ENCODE measurements around the gene CD69.
"Not testable (repeated sequence)": the region's sequence is repeated elsewhere in the genome, so short reads cannot be mapped to it uniquely, and the experiment has no call there.

The CD69 gene

GRCh38 chr12:9751204-9752144 is 9.2 kb downstream of the CD69 start:
- Histone ChIP-seq H3K27ac (ENCODE audit: low read depth in 2 of 2, low read length in 2 of 2) (no peak overlapping the region), H3K36me3 (ENCODE audit: control insufficient read depth in 2 of 2, insufficient read depth in 2 of 2, low read length in 2 of 2) (no peaks in the 10 kb centered on the region), H3K9ac (ENCODE audit: low read depth in 1 of 2, low read length in 2 of 2) (peak overlapping the region in 1 of 2 donors; percentile 34), H3K27me3 (ENCODE audit: control insufficient read depth in 2 of 2, insufficient read depth in 2 of 2, low read length in 2 of 2) (no peaks in the 10 kb centered on the region), H3K4me3 (ENCODE audit: low read length in 2 of 2) (peak overlapping the region in 1 of 2 donors; percentile 22), H3K9me3 (ENCODE audit: control insufficient read depth in 2 of 2, low read length in 2 of 2) (no peaks in the 10 kb centered on the region), H3K4me1 (ENCODE audit: control insufficient read depth in 2 of 2, insufficient read depth in 2 of 2, low read length in 2 of 2) (no peaks in the 10 kb centered on the region)

GRCh38 chr12:9750276-9751203 is 10.2 kb downstream of the CD69 start:
- Histone ChIP-seq H3K4me3 (ENCODE audit: low read length in 2 of 2) (peak overlapping the region in 1 of 2 donors; percentile 22), H3K27ac (ENCODE audit: low read depth in 2 of 2, low read length in 2 of 2) (no peak overlapping the region), H3K9ac (ENCODE audit: low read depth in 1 of 2, low read length in 2 of 2) (peak overlapping the region in 1 of 2 donors; percentile 34)

DNA sequence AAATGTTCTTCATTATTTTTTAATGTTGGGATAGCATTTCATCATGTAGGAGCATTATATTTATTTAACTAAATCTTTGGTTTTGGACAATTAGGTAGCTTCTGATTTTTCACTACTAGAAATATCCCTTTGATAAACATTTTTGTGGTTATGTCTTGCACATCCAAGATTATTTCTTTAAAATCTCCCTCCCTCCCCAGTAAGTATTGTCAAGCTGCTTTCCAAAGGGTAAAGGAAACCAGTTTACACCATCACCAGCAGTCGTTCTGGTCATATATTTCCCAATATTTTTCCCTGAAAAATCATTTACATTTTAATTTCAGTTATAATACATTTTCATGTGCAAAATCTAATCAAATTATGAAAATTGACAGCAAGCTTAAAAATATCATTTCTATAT is 11.1 kb downstream of the CD69 start:
- no peaks in the 10 kb centered on the region for H3K9me3 ChIP-seq (ENCODE audit: control insufficient read depth in 2 of 2, low read length in 2 of 2)
- H3K36me3 ChIP-seq (ENCODE audit: control insufficient read depth in 2 of 2, insufficient read depth in 2 of 2, low read length in 2 of 2), result no peaks in the 10 kb centered on the region
- H3K9ac ChIP-seq (ENCODE audit: low read depth in 1 of 2, low read length in 2 of 2), result no peak overlapping the region
- H3K4me3 ChIP-seq (ENCODE audit: low read length in 2 of 2), result no peak overlapping the region
- H3K27me3 ChIP-seq (ENCODE audit: control insufficient read depth in 2 of 2, insufficient read depth in 2 of 2, low read length in 2 of 2), result no peaks in the 10 kb centered on the region
- no peaks in the 10 kb centered on the region for H3K4me1 ChIP-seq (ENCODE audit: control insufficient read depth in 2 of 2, insufficient read depth in 2 of 2, low read length in 2 of 2)
- no peak overlapping the region for H3K27ac ChIP-seq (ENCODE audit: low read depth in 2 of 2, low read length in 2 of 2)

More at GRCh38 chr12:9750276-9751203, 10.2 kb downstream of the CD69 start:
- no peaks in the 10 kb centered on the region for H3K4me1 ChIP-seq (ENCODE audit: control insufficient read depth in 2 of 2, insufficient read depth in 2 of 2, low read length in 2 of 2)
- H3K27me3 ChIP-seq (ENCODE audit: control insufficient read depth in 2 of 2, insufficient read depth in 2 of 2, low read length in 2 of 2), result no peaks in the 10 kb centered on the region
- H3K36me3 ChIP-seq (ENCODE audit: control insufficient read depth in 2 of 2, insufficient read depth in 2 of 2, low read length in 2 of 2), result no peaks in the 10 kb centered on the region
- H3K9me3 ChIP-seq (ENCODE audit: control insufficient read depth in 2 of 2, low read length in 2 of 2), result no peaks in the 10 kb centered on the region

- Histone ChIP-seq H3K4me1 (ENCODE audit: control insufficient read depth in 2 of 2, insufficient read depth in 2 of 2, low read length in 2 of 2) (peaks cover 0 to 4% of the 10 kb centered on the region in 2 donors), H3K36me3 (ENCODE audit: control insufficient read depth in 2 of 2, insufficient read depth in 2 of 2, low read length in 2 of 2) (no peaks in the 10 kb centered on the region), H3K9me3 (ENCODE audit: control insufficient read depth in 2 of 2, low read length in 2 of 2) (no peaks in the 10 kb centered on the region), H3K27me3 (ENCODE audit: control insufficient read depth in 2 of 2, insufficient read depth in 2 of 2, low read length in 2 of 2) (no peaks in the 10 kb centered on the region), H3K27ac (ENCODE audit: low read depth in 2 of 2, low read length in 2 of 2) (no peak overlapping the region), H3K9ac (ENCODE audit: low read depth in 1 of 2, low read length in 2 of 2) (no peak overlapping the region), H3K4me3 (ENCODE audit: low read length in 2 of 2) (no peak overlapping the region)
Measured at GRCh38 chr12:9745199-9745598, 15.5 kb downstream of the CD69 start.

DNA sequence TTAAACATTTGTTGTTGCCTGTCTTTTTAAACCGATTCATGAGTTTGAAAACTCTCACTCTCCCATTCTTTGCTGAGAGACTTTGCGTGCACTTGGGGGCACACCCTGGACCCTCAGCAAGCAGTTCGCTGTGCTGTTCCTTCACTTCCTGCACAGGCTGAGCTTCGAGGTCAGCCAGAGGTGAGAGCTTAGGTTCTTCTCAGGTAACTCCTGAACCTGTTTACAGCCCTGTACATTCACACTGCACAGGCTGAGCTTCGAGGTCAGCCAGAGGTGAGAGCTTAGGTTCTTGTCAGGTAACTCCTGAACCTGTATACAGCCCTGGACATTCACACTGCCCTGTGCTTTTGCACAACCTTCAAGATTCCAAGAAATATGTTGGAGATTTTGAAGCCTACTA is 18.0 kb downstream of the CD69 start:
- no peaks in the 10 kb centered on the region for H3K9me3 ChIP-seq (ENCODE audit: control insufficient read depth in 2 of 2, low read length in 2 of 2)
- H3K27me3 ChIP-seq (ENCODE audit: control insufficient read depth in 2 of 2, insufficient read depth in 2 of 2, low read length in 2 of 2), result no peaks in the 10 kb centered on the region
- H3K4me1 ChIP-seq (ENCODE audit: control insufficient read depth in 2 of 2, insufficient read depth in 2 of 2, low read length in 2 of 2), result peaks cover 0 to 4% of the 10 kb centered on the region in 2 donors
- peak overlapping the region in 1 of 2 donors; percentile 15 for H3K4me3 ChIP-seq (ENCODE audit: low read length in 2 of 2)
- H3K27ac ChIP-seq (ENCODE audit: low read depth in 2 of 2, low read length in 2 of 2), result peak overlapping the region; percentile 61 to 67
- H3K9ac ChIP-seq (ENCODE audit: low read depth in 1 of 2, low read length in 2 of 2), result peak overlapping the region; percentile 8 to 36
- H3K36me3 ChIP-seq (ENCODE audit: control insufficient read depth in 2 of 2, insufficient read depth in 2 of 2, low read length in 2 of 2), result no peaks in the 10 kb centered on the region

DNA sequence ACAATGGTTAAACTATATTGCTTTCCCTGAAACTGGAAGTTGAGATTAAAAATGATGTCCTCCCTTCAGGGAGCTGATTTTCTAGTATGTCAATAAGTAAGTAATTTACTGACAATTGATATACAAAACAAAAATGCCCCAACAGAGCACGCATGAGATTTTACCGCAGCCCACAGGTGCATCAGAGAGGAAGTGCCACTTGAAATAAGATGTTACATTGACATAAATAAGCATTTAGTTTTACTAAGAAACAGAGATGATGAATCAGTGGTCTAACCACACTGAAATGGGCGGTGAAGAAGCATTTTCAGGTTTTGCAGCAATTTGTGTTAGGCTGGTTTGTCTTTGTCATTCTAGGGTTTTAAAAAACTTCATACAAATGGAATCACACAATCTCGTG is 19.0 kb downstream of the CD69 start:
- Histone ChIP-seq H3K9me3 (ENCODE audit: control insufficient read depth in 2 of 2, low read length in 2 of 2) (no peaks in the 10 kb centered on the region), H3K27ac (ENCODE audit: low read depth in 2 of 2, low read length in 2 of 2) (peak overlapping the region; percentile 67 to 71), H3K9ac (ENCODE audit: low read depth in 1 of 2, low read length in 2 of 2) (no peak overlapping the region), H3K4me1 (ENCODE audit: control insufficient read depth in 2 of 2, insufficient read depth in 2 of 2, low read length in 2 of 2) (peaks cover 0 to 4% of the 10 kb centered on the region in 2 donors), H3K4me3 (ENCODE audit: low read length in 2 of 2) (peak overlapping the region in 1 of 2 donors; percentile 15), H3K27me3 (ENCODE audit: control insufficient read depth in 2 of 2, insufficient read depth in 2 of 2, low read length in 2 of 2) (no peaks in the 10 kb centered on the region), H3K36me3 (ENCODE audit: control insufficient read depth in 2 of 2, insufficient read depth in 2 of 2, low read length in 2 of 2) (no peaks in the 10 kb centered on the region)

DNA sequence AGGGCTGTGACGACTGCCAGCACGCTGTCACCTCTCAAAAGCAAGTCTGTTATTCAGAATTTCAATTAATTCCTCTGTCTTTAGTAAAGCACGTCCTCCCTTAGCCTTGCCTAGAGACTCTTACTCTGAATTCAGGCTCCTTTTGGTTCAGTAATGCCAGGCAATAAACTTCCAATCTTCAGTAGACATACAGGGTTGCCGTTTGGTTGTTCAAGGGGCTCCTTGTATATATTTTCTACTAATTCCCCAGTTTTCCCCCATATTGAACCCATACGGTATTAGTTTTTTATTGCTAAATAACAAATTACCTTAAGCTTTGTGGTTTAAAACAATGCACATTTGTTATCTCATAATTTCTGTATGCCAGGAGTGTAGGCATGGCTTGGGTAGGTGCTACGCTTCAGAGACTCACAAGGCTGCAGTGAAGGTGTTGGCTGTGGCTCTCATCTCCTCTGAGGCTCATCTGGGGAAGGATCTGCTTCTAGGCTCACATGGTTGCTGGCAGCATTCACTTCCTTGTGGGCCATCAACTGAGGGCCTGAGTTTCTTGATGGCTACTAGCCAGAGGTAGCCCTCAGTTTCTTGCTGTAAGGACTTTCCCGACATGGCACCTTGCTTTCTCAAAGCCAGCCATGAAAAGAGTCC is 20.5 kb downstream of the CD69 start:
- Histone ChIP-seq H3K4me3 (ENCODE audit: low read length in 2 of 2) (peak overlapping the region; percentile 17 to 45), H3K36me3 (ENCODE audit: control insufficient read depth in 2 of 2, insufficient read depth in 2 of 2, low read length in 2 of 2) (no peaks in the 10 kb centered on the region), H3K4me1 (ENCODE audit: control insufficient read depth in 2 of 2, insufficient read depth in 2 of 2, low read length in 2 of 2) (peaks cover 0 to 4% of the 10 kb centered on the region in 2 donors), H3K27me3 (ENCODE audit: control insufficient read depth in 2 of 2, insufficient read depth in 2 of 2, low read length in 2 of 2) (no peaks in the 10 kb centered on the region), H3K27ac (ENCODE audit: low read depth in 2 of 2, low read length in 2 of 2) (peak overlapping the region; percentile 5 to 11), H3K9me3 (ENCODE audit: control insufficient read depth in 2 of 2, low read length in 2 of 2) (no peaks in the 10 kb centered on the region), H3K9ac (ENCODE audit: low read depth in 1 of 2, low read length in 2 of 2) (peak overlapping the region; percentile 4 to 19)

DNA sequence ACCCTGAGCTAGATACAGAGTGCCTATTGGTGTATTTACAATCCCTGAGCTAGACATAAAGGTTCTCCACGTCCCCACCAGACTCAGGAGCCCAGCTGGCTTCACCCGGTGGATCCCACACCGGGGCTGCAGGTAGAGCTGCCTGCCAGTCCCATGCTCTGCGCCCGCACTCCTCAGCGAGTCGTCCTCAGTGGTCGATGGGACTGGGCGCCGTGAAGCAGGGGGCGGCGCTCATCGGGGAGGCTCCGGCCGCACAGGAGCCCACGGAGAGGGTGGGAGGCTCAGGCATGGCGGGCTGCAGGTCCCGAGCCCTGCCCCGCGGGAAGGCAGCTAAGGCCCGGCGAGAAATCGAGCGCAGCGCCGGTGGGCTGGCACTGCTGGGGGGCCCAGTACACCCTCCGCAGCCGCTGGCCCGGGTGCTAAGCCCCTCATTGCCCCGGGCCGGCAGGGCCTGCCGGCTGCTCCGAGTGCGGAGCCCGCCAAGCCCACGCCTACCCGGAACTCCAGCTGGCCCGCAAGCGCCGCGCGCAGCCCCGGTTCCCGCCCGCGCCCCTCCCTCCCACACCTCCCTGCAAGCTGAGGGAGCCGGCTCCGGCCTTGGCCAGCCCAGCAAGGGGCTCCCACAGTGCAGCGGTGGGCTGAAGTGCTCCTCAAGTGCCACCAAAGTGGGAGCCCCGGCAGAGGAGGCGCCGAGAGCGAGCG is 21.1 kb downstream of the CD69 start:
- not testable (repeated sequence) for H3K27me3 ChIP-seq (ENCODE audit: control insufficient read depth in 2 of 2, insufficient read depth in 2 of 2, low read length in 2 of 2); H3K9me3 ChIP-seq (ENCODE audit: control insufficient read depth in 2 of 2, low read length in 2 of 2); H3K36me3 ChIP-seq (ENCODE audit: control insufficient read depth in 2 of 2, insufficient read depth in 2 of 2, low read length in 2 of 2); H3K4me1 ChIP-seq (ENCODE audit: control insufficient read depth in 2 of 2, insufficient read depth in 2 of 2, low read length in 2 of 2)
- peak overlapping the region in 1 of 2 donors; percentile 5 for H3K27ac ChIP-seq (ENCODE audit: low read depth in 2 of 2, low read length in 2 of 2)
- H3K9ac ChIP-seq (ENCODE audit: low read depth in 1 of 2, low read length in 2 of 2), result peak overlapping the region in 1 of 2 donors; percentile 51
- peak overlapping the region; percentile 17 to 45 for H3K4me3 ChIP-seq (ENCODE audit: low read length in 2 of 2)

- not testable (repeated sequence) for H3K27me3 ChIP-seq (ENCODE audit: control insufficient read depth in 2 of 2, insufficient read depth in 2 of 2, low read length in 2 of 2); H3K27ac ChIP-seq (ENCODE audit: low read depth in 2 of 2, low read length in 2 of 2); H3K9me3 ChIP-seq (ENCODE audit: control insufficient read depth in 2 of 2, low read length in 2 of 2); H3K4me1 ChIP-seq (ENCODE audit: control insufficient read depth in 2 of 2, insufficient read depth in 2 of 2, low read length in 2 of 2); H3K4me3 ChIP-seq (ENCODE audit: low read length in 2 of 2); H3K9ac ChIP-seq (ENCODE audit: low read depth in 1 of 2, low read length in 2 of 2); H3K36me3 ChIP-seq (ENCODE audit: control insufficient read depth in 2 of 2, insufficient read depth in 2 of 2, low read length in 2 of 2)
Measured at GRCh38 chr12:9738905-9739304, 21.8 kb downstream of the CD69 start.
